Measurements from ENCODE around the gene TMEM151B.

DNA sequence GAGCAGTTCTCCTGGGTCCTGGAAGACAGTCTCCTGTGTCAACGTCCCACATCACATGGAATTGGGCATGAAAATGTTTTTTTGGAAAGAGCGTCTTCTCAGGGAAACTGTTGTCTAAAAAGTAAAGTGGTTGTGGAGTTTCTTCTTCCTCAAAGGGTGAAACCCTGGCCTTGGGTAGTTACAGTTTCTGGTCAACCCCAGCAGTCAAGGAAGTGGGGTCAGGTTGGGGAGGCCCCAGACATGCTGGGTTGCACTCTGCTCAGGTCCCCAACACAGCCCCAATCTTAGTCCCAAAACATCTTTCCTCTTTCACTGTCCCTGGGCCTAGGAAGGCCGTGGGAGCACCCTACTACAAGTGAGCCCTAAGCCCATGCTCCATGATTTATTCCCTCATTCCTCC is 3.9 kb upstream of the TMEM151B start:
- TF ChIP-seq RFX5 (IDR thresholded peaks at IDR 0.05; ENCODE audit: low read depth, low read length) (no peak), ZNF282 (CRISPR knock-in tag; IDR thresholded peaks at IDR 0.05) (no peak), BRCA1 (IDR thresholded peaks at IDR 0.05) (no peak), BRCA1 (CRISPR knock-in tag; IDR thresholded peaks at IDR 0.05) (no peak), CC2D1A (IDR thresholded peaks at IDR 0.05) (no peak), SPI1 (IDR thresholded peaks at IDR 0.05; ENCODE audit: borderline replicate concordance, low read depth, low read length) (no peak)
- TF ChIP-seq, protein P1, sequence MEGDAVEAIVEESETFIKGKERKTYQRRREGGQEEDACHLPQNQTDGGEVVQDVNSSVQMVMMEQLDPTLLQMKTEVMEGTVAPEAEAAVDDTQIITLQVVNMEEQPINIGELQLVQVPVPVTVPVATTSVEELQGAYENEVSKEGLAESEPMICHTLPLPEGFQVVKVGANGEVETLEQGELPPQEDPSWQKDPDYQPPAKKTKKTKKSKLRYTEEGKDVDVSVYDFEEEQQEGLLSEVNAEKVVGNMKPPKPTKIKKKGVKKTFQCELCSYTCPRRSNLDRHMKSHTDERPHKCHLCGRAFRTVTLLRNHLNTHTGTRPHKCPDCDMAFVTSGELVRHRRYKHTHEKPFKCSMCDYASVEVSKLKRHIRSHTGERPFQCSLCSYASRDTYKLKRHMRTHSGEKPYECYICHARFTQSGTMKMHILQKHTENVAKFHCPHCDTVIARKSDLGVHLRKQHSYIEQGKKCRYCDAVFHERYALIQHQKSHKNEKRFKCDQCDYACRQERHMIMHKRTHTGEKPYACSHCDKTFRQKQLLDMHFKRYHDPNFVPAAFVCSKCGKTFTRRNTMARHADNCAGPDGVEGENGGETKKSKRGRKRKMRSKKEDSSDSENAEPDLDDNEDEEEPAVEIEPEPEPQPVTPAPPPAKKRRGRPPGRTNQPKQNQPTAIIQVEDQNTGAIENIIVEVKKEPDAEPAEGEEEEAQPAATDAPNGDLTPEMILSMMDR (IDR thresholded peaks at IDR 0.05 in 2 of 3, conservative IDR thresholded peaks at IDR 0.05 in 1 of 3; ENCODE audit: insufficient read depth in 2 of 3, low read depth in 1 of 3, low read length in 3 of 3) = no peak
- TF ChIP-seq, protein P2, sequence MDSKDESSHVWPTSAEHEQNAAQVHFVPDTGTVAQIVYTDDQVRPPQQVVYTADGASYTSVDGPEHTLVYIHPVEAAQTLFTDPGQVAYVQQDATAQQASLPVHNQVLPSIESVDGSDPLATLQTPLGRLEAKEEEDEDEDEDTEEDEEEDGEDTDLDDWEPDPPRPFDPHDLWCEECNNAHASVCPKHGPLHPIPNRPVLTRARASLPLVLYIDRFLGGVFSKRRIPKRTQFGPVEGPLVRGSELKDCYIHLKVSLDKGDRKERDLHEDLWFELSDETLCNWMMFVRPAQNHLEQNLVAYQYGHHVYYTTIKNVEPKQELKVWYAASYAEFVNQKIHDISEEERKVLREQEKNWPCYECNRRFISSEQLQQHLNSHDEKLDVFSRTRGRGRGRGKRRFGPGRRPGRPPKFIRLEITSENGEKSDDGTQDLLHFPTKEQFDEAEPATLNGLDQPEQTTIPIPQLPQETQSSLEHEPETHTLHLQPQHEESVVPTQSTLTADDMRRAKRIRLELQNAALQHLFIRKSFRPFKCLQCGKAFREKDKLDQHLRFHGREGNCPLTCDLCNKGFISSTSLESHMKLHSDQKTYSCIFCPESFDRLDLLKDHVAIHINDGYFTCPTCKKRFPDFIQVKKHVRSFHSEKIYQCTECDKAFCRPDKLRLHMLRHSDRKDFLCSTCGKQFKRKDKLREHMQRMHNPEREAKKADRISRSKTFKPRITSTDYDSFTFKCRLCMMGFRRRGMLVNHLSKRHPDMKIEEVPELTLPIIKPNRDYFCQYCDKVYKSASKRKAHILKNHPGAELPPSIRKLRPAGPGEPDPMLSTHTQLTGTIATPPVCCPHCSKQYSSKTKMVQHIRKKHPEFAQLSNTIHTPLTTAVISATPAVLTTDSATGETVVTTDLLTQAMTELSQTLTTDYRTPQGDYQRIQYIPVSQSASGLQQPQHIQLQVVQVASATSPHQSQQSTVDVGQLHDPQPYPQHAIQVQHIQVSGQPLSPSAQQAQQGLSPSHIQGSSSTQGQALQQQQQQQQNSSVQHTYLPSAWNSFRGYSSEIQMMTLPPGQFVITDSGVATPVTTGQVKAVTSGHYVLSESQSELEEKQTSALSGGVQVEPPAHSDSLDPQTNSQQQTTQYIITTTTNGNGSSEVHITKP (IDR thresholded peaks at IDR 0.05; ENCODE audit: partially characterized antibody) = no peak
- TF ChIP-seq, protein P3, sequence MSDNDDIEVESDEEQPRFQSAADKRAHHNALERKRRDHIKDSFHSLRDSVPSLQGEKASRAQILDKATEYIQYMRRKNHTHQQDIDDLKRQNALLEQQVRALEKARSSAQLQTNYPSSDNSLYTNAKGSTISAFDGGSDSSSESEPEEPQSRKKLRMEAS (CRISPR knock-in tag; IDR thresholded peaks at IDR 0.05) = no peak

Data from K562 (cell line).